ENCODE measurements around the gene ROBO2. TPM values are rescaled to one million over a fixed set of nuclear protein-coding genes. Genes with fewer than 3 reads are reported as not detected.

Gene ROBO2
- total RNA-seq, 4 donors from 2014 or later: 0.20 to 0.41 (median 0.32) TPM; not detected in 1

- H3K27ac ChIP-seq: no peak overlapping the region
- H3K27me3 ChIP-seq: no peaks in the 10 kb centered on the region
- WGBS, 2 donors (ENCODE audit: low coverage in 1 of 2): 26 to 42% methylated on average over 4 to 5 of the region's 5 CpGs
- no peaks in the 10 kb centered on the region for H3K36me3 ChIP-seq
- no peaks in the 10 kb centered on the region for H3K9me3 ChIP-seq
- no peaks in the 10 kb centered on the region for H3K4me1 ChIP-seq
- no peak overlapping the region for H3K4me3 ChIP-seq
- TF ChIP-seq POLR2A (IDR thresholded peaks at IDR 0.05) (no peak), CTCF (IDR thresholded peaks at IDR 0.05) (no peak), EP300 (IDR thresholded peaks at IDR 0.05; ENCODE audit: low read depth) (no peak), POLR2AphosphoS5 (IDR thresholded peaks at IDR 0.05) (no peak)
- in situ Hi-C loops (cut with MboI; ENCODE audit: low pct_ligation_motif_present in 1 of 4, low pct_unique_long_range_greater_than_20kb in 1 of 4, low sequenced_read_pairs in 3 of 4) (no loop called here), intact Hi-C loops (cut with DNase I; ENCODE audit: low total_unique reads) (loop anchor here (5.0 kb wide), 1 partner anchor 1318 kb away; no protein-coding TSS in a partner anchor)
- no peak for DNase-seq
Measured at GRCh38 chr3:77179762-77180161, 139.9 kb downstream of the ROBO2 start.

- in situ Hi-C loops (cut with MboI; ENCODE audit: low pct_ligation_motif_present in 1 of 4, low pct_unique_long_range_greater_than_20kb in 1 of 4, low sequenced_read_pairs in 3 of 4): no loop called here
- H3K27ac ChIP-seq: no peak overlapping the region
Measured at GRCh38 chr3:77182341-77182740, 142.4 kb downstream of the ROBO2 start.

GRCh38 chr3:77186319-77186718 lies 146.4 kb downstream of the ROBO2 start:
- Histone ChIP-seq H3K9me3 (no peaks in the 10 kb centered on the region), H3K4me1 (no peaks in the 10 kb centered on the region), H3K27me3 (no peaks in the 10 kb centered on the region), H3K27ac (no peak overlapping the region), H3K4me3 (no peak overlapping the region), H3K36me3 (no peaks in the 10 kb centered on the region)
- intact Hi-C loops (cut with DNase I; ENCODE audit: low total_unique reads) (no loop called here), in situ Hi-C loops (cut with MboI; ENCODE audit: low pct_ligation_motif_present in 1 of 4, low pct_unique_long_range_greater_than_20kb in 1 of 4, low sequenced_read_pairs in 3 of 4) (no loop called here)
- WGBS, 2 donors (ENCODE audit: low coverage in 1 of 2): 50 to 70% methylated on average over 1 of the region's 1 CpG
- DNase-seq: no peak
- TF ChIP-seq POLR2AphosphoS5 (IDR thresholded peaks at IDR 0.05): no peak
- TF ChIP-seq CTCF (IDR thresholded peaks at IDR 0.05): no peak
- no peak for TF ChIP-seq EP300 (IDR thresholded peaks at IDR 0.05; ENCODE audit: low read depth)
- no peak for TF ChIP-seq POLR2A (IDR thresholded peaks at IDR 0.05)

More at GRCh38 chr3:77182341-77182740, 142.4 kb downstream of the ROBO2 start:
- intact Hi-C loops (cut with DNase I; ENCODE audit: low total_unique reads): loop anchor here (5.0 kb wide), 1 partner anchor 1315 kb away; no protein-coding TSS in a partner anchor
- WGBS, 2 donors (ENCODE audit: low coverage in 1 of 2): 40 to 81% methylated on average over 1 to 4 of the region's 4 CpGs
- TF ChIP-seq POLR2A (IDR thresholded peaks at IDR 0.05) (no peak), EP300 (IDR thresholded peaks at IDR 0.05; ENCODE audit: low read depth) (no peak), CTCF (IDR thresholded peaks at IDR 0.05) (no peak), POLR2AphosphoS5 (IDR thresholded peaks at IDR 0.05) (no peak)
- no peaks in the 10 kb centered on the region for H3K36me3 ChIP-seq
- H3K27me3 ChIP-seq: no peaks in the 10 kb centered on the region
- no peaks in the 10 kb centered on the region for H3K9me3 ChIP-seq
- H3K4me1 ChIP-seq: no peaks in the 10 kb centered on the region
- H3K4me3 ChIP-seq: no peak overlapping the region
- DNase-seq: no peak

GRCh38 chr3:77186728-77187127 lies 146.8 kb downstream of the ROBO2 start:
- Histone ChIP-seq H3K4me3 (no peak overlapping the region), H3K9me3 (no peaks in the 10 kb centered on the region), H3K27ac (no peak overlapping the region), H3K36me3 (no peaks in the 10 kb centered on the region), H3K4me1 (no peaks in the 10 kb centered on the region), H3K27me3 (no peaks in the 10 kb centered on the region)
- TF ChIP-seq POLR2A (IDR thresholded peaks at IDR 0.05): no peak
- no peak for TF ChIP-seq EP300 (IDR thresholded peaks at IDR 0.05; ENCODE audit: low read depth)
- intact Hi-C loops (cut with DNase I; ENCODE audit: low total_unique reads): no loop called here
- WGBS, 2 donors (ENCODE audit: low coverage in 1 of 2): 36 to 57% methylated on average over 4 of the region's 4 CpGs
- in situ Hi-C loops (cut with MboI; ENCODE audit: low pct_ligation_motif_present in 1 of 4, low pct_unique_long_range_greater_than_20kb in 1 of 4, low sequenced_read_pairs in 3 of 4): no loop called here
- no peak for DNase-seq

GRCh38 chr3:77188210-77188609 lies 148.3 kb downstream of the ROBO2 start:
- Histone ChIP-seq H3K9me3 (no peaks in the 10 kb centered on the region), H3K27me3 (no peaks in the 10 kb centered on the region), H3K4me3 (no peak overlapping the region), H3K27ac (no peak overlapping the region), H3K36me3 (no peaks in the 10 kb centered on the region), H3K4me1 (no peaks in the 10 kb centered on the region)
- 73 to 84% methylated on average over 2 of the region's 2 CpGs for WGBS, 2 donors (ENCODE audit: low coverage in 1 of 2)
- TF ChIP-seq POLR2AphosphoS5 (IDR thresholded peaks at IDR 0.05) (no peak), POLR2A (IDR thresholded peaks at IDR 0.05) (no peak), EP300 (IDR thresholded peaks at IDR 0.05; ENCODE audit: low read depth) (no peak), CTCF (IDR thresholded peaks at IDR 0.05) (no peak)
- DNase-seq: no peak
- in situ Hi-C loops (cut with MboI; ENCODE audit: low pct_ligation_motif_present in 1 of 4, low pct_unique_long_range_greater_than_20kb in 1 of 4, low sequenced_read_pairs in 3 of 4): no loop called here
- intact Hi-C loops (cut with DNase I; ENCODE audit: low total_unique reads): no loop called here
